B cell (primary cell): ENCODE results near the gene HTRA3. TPM values are rescaled to one million over a fixed set of nuclear protein-coding genes. Genes with fewer than 3 reads are reported as not detected.

ENCODE experiments used
- ATAC-seq: fragments of 200-7000 bp; cut with Tn5 transposase; one replicate; pipeline ENCODE4 v1.10.0; 2021; ENCODE audit warnings: low read depth, mild to moderate bottlenecking, moderate number of reproducible peaks, moderate library complexity
- CTCF ChIA-PET: fragments of 350-600 bp; sonication (Branson Sonifier 250); formaldehyde crosslinking; loops from one replicate; lab custom pipeline; 2021; ENCODE audit warnings: antibody characterized with exemption, inconsistent platforms; lab: Charles Lee
- POLR2A ChIA-PET: fragments of 350-600 bp; sonication (Branson Sonifier 250); formaldehyde crosslinking; loops from one replicate; lab custom pipeline; 2021; ENCODE audit warnings: antibody characterized with exemption; lab: Charles Lee
- DNase-seq: peaks from one replicate; pipeline ENCODE4 v3.0.0; 2013
- H2AFZ ChIP-seq: 2 replicates; pipeline ENCODE4 v1.6.1; 2012; ENCODE audit warnings: mild to moderate bottlenecking, low read depth, low read length; ENCODE audit not compliant: insufficient read depth, poor library complexity, severe bottlenecking
- H3K27ac ChIP-seq, 2 donors: 1 replicate in 1 of 2; 2 replicates in 1 of 2; pipeline ENCODE4 v1.5.1; 2012 to 2013; ENCODE audit warnings: low read length in 2 of 2, mild to moderate bottlenecking in 2 of 2, moderate library complexity in 1 of 2
- H3K27me3 ChIP-seq, 4 experiments: fragments of 200-600 bp in 1 of 4; sonication (generic) in 1 of 4; replicated peaks in 1 of 4; 1 replicate in 2 of 4; 2 replicates in 2 of 4; pipeline versions ENCODE4 v1.6.1 to v1.7.0; 2013 to 2016; ENCODE audit warnings: low read length in 3 of 4, mild to moderate bottlenecking in 2 of 4, mixed read lengths in 1 of 4, moderate library complexity in 1 of 4; ENCODE audit not compliant: insufficient read depth in 4 of 4, control insufficient read depth in 3 of 4; ENCODE audit errors: control extremely low read depth in 1 of 4
- H3K36me3 ChIP-seq, 2 experiments: replicated peaks in 1 of 2; 1 replicate in 1 of 2; 2 replicates in 1 of 2; pipeline versions ENCODE4 v1.6.1 to v1.7.1; 2013; ENCODE audit warnings: low read length in 1 of 2; ENCODE audit not compliant: insufficient read depth in 2 of 2, control insufficient read depth in 1 of 2; ENCODE audit errors: control extremely low read depth in 1 of 2, extremely low read depth in 1 of 2
- H3K4me1 ChIP-seq, 2 donors: fragments of 200-600 bp in 1 of 2; sonication (generic) in 1 of 2; 1 replicate in 1 of 2; 2 replicates in 1 of 2; pipeline versions ENCODE4 v1.5.1 to v1.6.1; 2013 to 2017; ENCODE audit warnings: low read length in 2 of 2; ENCODE audit not compliant: control insufficient read depth in 2 of 2, insufficient read depth in 2 of 2
- H3K4me2 ChIP-seq: replicated peaks from 2 replicates; pipeline ENCODE3; 2012; ENCODE audit warnings: mild to moderate bottlenecking, low read depth, low read length; ENCODE audit not compliant: poor library complexity, severe bottlenecking
- H3K4me3 ChIP-seq, 5 experiments: fragments of 200-600 bp in 1 of 5; sonication (generic) in 1 of 5; 1 replicate in 3 of 5; 2 replicates in 2 of 5; pipeline versions ENCODE4 v1.5.1 to v1.7.0; 2011 to 2016; ENCODE audit warnings: low read length in 4 of 5, mild to moderate bottlenecking in 4 of 5, low read depth in 2 of 5, control low read depth in 1 of 5, moderate library complexity in 1 of 5; ENCODE audit not compliant: insufficient read depth in 1 of 5; ENCODE audit errors: control extremely low read depth in 1 of 5, extremely low read depth in 1 of 5
- H3K79me2 ChIP-seq: fragments of 200-600 bp; sonication (generic); one replicate; pipeline ENCODE4 v1.6.0; 2016; ENCODE audit warnings: low read length; ENCODE audit not compliant: control insufficient read depth, insufficient read depth
- H3K9ac ChIP-seq: fragments of 200-600 bp; sonication (generic); 2 replicates; pipeline ENCODE4 v1.6.1; 2017; ENCODE audit warnings: mild to moderate bottlenecking, low read length, moderate library complexity
- H3K9me3 ChIP-seq, 3 donors: one replicate each; pipeline versions ENCODE4 v1.6.1 to v1.7.1; 2013; ENCODE audit warnings: low read length in 2 of 3; ENCODE audit not compliant: control insufficient read depth in 2 of 3, insufficient read depth in 1 of 3; ENCODE audit errors: control extremely low read depth in 1 of 3
- H4K20me1 ChIP-seq: 2 replicates; pipeline ENCODE4 v1.6.0; 2012; ENCODE audit warnings: mild to moderate bottlenecking, low read length; ENCODE audit not compliant: insufficient read depth, control insufficient read depth, poor library complexity, severe bottlenecking
- H3K27ac Mint-ChIP-seq: one replicate; pipeline ENCODE4 v1.8.0; 2021; ENCODE audit warnings: mixed read lengths
- H3K27me3 Mint-ChIP-seq: one replicate; pipeline ENCODE4 v1.8.0; 2021; ENCODE audit warnings: mixed read lengths
- H3K4me1 Mint-ChIP-seq: one replicate; pipeline ENCODE4 v1.8.0; 2021; ENCODE audit warnings: mixed read lengths
- H3K4me3 Mint-ChIP-seq: one replicate; pipeline ENCODE4 v1.8.0; 2021; ENCODE audit warnings: mixed read lengths
- H3K9me3 Mint-ChIP-seq: one replicate; pipeline ENCODE4 v1.8.0; 2022; ENCODE audit warnings: mixed read lengths; ENCODE audit not compliant: insufficient read depth
- CTCF ChIP-seq: fragments of 200-600 bp; IDR thresholded peaks from one replicate; pipeline ENCODE4 v1.8.0; 2022; ENCODE audit warnings: antibody characterized with exemption, mild to moderate bottlenecking
- EZH2 ChIP-seq: IDR thresholded peaks from 2 replicates; pipeline ENCODE4 v1.6.1; 2012; ENCODE audit warnings: borderline replicate concordance, low read depth, mild to moderate bottlenecking, moderate library complexity, low read length; ENCODE audit not compliant: insufficient read depth, poor library complexity, severe bottlenecking
- WGBS: methylation state at CpG from one replicate; pipeline ENCODE4 v1.1.5; 2013; ENCODE audit warnings: missing lambda C conversion rate; ENCODE audit not compliant: insufficient coverage; 5-methylcytosine and 5-hydroxymethylcytosine counted together
- intact Hi-C: fragments of 100-400 bp; cut with micrococcal nuclease; formaldehyde crosslinking; loops from one replicate; pipeline ENCODE4 v1.10.0; 2022
- polyA plus RNA-seq: library from polyadenylated mRNA; depleted of rRNA; stranded (reverse); fragments of >200 nt; gene quantifications from 2 replicates; pipeline ENCODE4 v1.2.3, GENCODE V29; 2012
- total RNA-seq, 2 donors: library from RNA; stranded (reverse); fragments of 120-200 nt in 1 of 2; gene quantifications; 1 replicate in 1 of 2; 2 replicates in 1 of 2; pipeline versions ENCODE4 v1.2.3 to v1.2.4, GENCODE V29; 2013 to 2022

Gene HTRA3
- total and polyA plus RNA-seq, 2 donors (not counting 1 experiment from before 2014, with no cell fraction given), result not detected

GRCh38 chr4:8282134-8282641 is 12.6 kb downstream of the HTRA3 start:
- H3K36me3 ChIP-seq, result no peaks in the 10 kb centered on the region
- H2AFZ ChIP-seq, result no peak overlapping the region
- POLR2A ChIA-PET, result no interaction called here
- no peaks in the 10 kb centered on the region for H3K79me2 ChIP-seq
- Mint-ChIP-seq H3K4me1 (no peaks in the 10 kb centered on the region), H3K4me3 (no peak overlapping the region), H3K9me3 (no peaks in the 10 kb centered on the region), H3K27ac (no peak overlapping the region), H3K27me3 (no peaks in the 10 kb centered on the region)
- CTCF ChIA-PET, result no interaction called here
- intact Hi-C loops, result no loop called here
- ATAC-seq (no peak), DNase-seq (no peak)
- H3K9me3 ChIP-seq, result no peaks in the 10 kb centered on the region
- TF ChIP-seq CTCF (no peak), EZH2 (no peak)
- no peak overlapping the region for H3K27ac ChIP-seq
- 83% methylated on average over 13 of the region's 14 CpGs for WGBS
- no peak overlapping the region for H3K4me2 ChIP-seq
- no peak overlapping the region for H3K4me3 ChIP-seq
- H3K4me1 ChIP-seq, result no peaks in the 10 kb centered on the region
- no peaks in the 10 kb centered on the region for H3K27me3 ChIP-seq
- H3K9ac ChIP-seq, result no peak overlapping the region
- no peaks in the 10 kb centered on the region for H4K20me1 ChIP-seq

- Mint-ChIP-seq H3K4me1 (no peaks in the 10 kb centered on the region), H3K27ac (no peak overlapping the region), H3K9me3 (no peaks in the 10 kb centered on the region), H3K27me3 (no peaks in the 10 kb centered on the region), H3K4me3 (no peak overlapping the region)
- Histone ChIP-seq H3K9me3 (no peaks in the 10 kb centered on the region), H3K27ac (no peak overlapping the region), H3K4me2 (no peak overlapping the region), H3K79me2 (no peaks in the 10 kb centered on the region), H3K36me3 (no peaks in the 10 kb centered on the region), H4K20me1 (no peaks in the 10 kb centered on the region), H2AFZ (no peak overlapping the region), H3K4me3 (no peak overlapping the region), H3K9ac (no peak overlapping the region), H3K27me3 (no peaks in the 10 kb centered on the region), H3K4me1 (no peaks in the 10 kb centered on the region)
- POLR2A ChIA-PET, result no interaction called here
- DNase-seq, result no peak
- TF ChIP-seq CTCF (no peak), EZH2 (no peak)
- no peak for ATAC-seq
- intact Hi-C loops, result no loop called here
- WGBS, result 91% methylated on average over 14 of the region's 14 CpGs
- CTCF ChIA-PET, result no interaction called here
Measured at GRCh38 chr4:8282742-8283141, 13.2 kb downstream of the HTRA3 start.
